ENCODE data around the gene DLG5. TPM values are rescaled to one million over a fixed set of nuclear protein-coding genes. Genes with fewer than 3 reads are reported as not detected.
"Not testable (repeated sequence)": the region's sequence is repeated elsewhere in the genome, so short reads cannot be mapped to it uniquely, and the experiment has no call there.

The DLG5 gene
- total RNA-seq, 1 donor from 2014 or later = 22.2 TPM

DNA sequence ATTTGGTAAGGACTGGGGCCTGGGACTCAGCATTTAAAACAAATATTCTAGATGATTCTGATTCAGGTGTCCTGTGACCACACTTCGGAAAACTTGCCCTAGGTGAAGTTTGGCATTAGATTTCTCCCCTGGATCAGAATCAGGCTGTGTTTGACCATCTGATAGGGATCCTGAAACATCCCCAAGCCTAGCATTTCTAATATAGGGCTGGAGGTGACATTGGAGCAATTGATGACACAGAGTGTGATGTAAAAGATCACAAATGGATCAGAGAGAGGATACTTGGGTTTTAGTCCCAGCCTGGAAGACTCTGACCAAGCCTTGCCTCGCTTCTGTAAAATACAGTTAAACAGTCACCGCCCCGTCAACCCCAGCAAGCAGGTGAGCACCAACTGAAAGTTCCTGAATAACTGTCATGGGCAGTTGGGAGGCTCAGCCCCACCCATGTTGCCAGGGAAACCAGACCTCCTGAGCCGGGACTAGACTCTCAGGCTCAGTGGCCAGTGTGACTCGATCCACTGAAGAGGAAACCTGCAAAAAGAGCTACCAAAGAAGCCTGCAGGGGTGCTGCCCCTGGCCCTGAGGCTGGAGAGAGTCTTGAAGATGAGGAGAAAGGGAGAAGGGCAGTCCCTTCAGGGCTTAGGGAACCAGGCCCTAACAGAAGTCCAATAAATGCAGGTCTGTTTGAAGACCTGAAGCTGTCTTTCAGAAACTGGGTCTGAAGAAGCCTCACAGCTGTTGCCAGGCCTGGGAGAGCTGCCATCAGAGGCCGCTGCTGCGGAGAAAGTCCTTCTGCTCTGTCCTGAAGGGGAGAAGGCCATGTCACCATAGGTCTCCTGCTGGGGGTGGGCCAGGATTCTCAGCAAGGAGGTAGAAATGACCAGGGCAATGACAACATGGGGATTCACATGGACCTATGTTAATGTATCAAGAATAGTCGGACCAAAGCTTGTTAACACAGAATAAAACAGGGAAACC, 162.8 kb downstream of the DLG5 start:
- no peaks in the 10 kb centered on the region for H3F3A ChIP-seq (ENCODE audit: low read depth)
- peak overlapping the region; percentile 76 for H3K27ac Mint-ChIP-seq
- H3K4me2 ChIP-seq = no peak overlapping the region
- H4K20me1 ChIP-seq (ENCODE audit: low read depth) = no peaks in the 10 kb centered on the region
- no peaks in the 10 kb centered on the region for H3K9me3 Mint-ChIP-seq
- no peaks in the 10 kb centered on the region for H3K36me3 ChIP-seq
- H3K4me1 Mint-ChIP-seq = peaks cover 8% of the 10 kb centered on the region
- TF ChIP-seq EZH2phosphoT487 (IDR thresholded peaks at IDR 0.05) (no peak), EZH2 (IDR thresholded peaks at IDR 0.05) (no peak), CTCF (IDR thresholded peaks at IDR 0.05) (no peak)
- DNase-seq (ENCODE audit: low spot score) = peak; percentile 22
- H2AFZ ChIP-seq (replicated peaks) = no peak overlapping the region
- no peaks in the 10 kb centered on the region for H3K36me3 Mint-ChIP-seq
- H3K9ac ChIP-seq = no peak overlapping the region
- no peaks in the 10 kb centered on the region for H3K9me3 ChIP-seq (ENCODE audit: low read depth)
- H3K27me3 Mint-ChIP-seq (ENCODE audit: insufficient read depth, low read depth) = no peaks in the 10 kb centered on the region
- H3K4me3 Mint-ChIP-seq = no peak overlapping the region
- H3K4me1 ChIP-seq = peaks cover 14% of the 10 kb centered on the region
- H3K4me3 ChIP-seq = no peak overlapping the region
- no peaks in the 10 kb centered on the region for H3K27me3 ChIP-seq
- no peak overlapping the region for H3K27ac ChIP-seq
- H3K79me2 ChIP-seq (ENCODE audit: low read depth) = no peaks in the 10 kb centered on the region

DNA sequence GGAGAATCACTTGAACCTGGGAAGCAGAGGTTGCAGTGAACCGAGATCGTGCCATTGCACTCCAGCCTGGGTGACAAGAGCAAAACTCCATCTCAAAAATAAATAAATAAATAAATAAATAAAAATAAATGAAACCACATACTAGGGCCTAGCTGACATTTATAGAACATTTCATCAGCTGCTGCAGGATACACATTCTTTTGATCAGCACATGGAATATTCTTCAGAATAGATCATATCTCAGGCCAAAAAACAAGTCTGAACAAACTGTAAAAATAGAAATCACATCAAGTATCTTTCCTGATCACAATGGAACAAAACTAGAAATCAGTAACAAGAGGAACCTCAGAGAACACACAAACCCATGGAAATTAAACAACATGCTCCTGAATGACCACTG, 168.1 kb downstream of the DLG5 start:
- H3K4me3 Mint-ChIP-seq; DNase-seq (ENCODE audit: low spot score); H3K9ac ChIP-seq; H3K9me3 Mint-ChIP-seq; H3K27ac ChIP-seq; H3K9me3 ChIP-seq (ENCODE audit: low read depth); H3K4me1 Mint-ChIP-seq; H3K79me2 ChIP-seq (ENCODE audit: low read depth); H3K27ac Mint-ChIP-seq; H3K36me3 ChIP-seq; H3K27me3 ChIP-seq; H2AFZ ChIP-seq (replicated peaks); H3K4me2 ChIP-seq; H3K36me3 Mint-ChIP-seq; H4K20me1 ChIP-seq (ENCODE audit: low read depth); H3K27me3 Mint-ChIP-seq (ENCODE audit: insufficient read depth, low read depth); H3K4me3 ChIP-seq: not testable (repeated sequence)
- Histone ChIP-seq H3K4me1 (peaks cover 11% of the 10 kb centered on the region), H3F3A (ENCODE audit: low read depth) (peaks cover 17% of the 10 kb centered on the region)

GRCh38 chr10:77756319-77757232, 170.0 kb downstream of the DLG5 start:
- Histone ChIP-seq H3K27ac (no peak overlapping the region), H3K36me3 (no peaks in the 10 kb centered on the region), H3K9ac (no peak overlapping the region), H2AFZ (replicated peaks) (no peak overlapping the region), H3K4me1 (peaks cover 11% of the 10 kb centered on the region), H4K20me1 (ENCODE audit: low read depth) (no peaks in the 10 kb centered on the region), H3K4me3 (no peak overlapping the region), H3K9me3 (ENCODE audit: low read depth) (no peaks in the 10 kb centered on the region), H3F3A (ENCODE audit: low read depth) (peaks cover 17% of the 10 kb centered on the region), H3K4me2 (peak overlapping the region; percentile 34), H3K27me3 (no peaks in the 10 kb centered on the region), H3K79me2 (ENCODE audit: low read depth) (no peaks in the 10 kb centered on the region)
- DNase-seq (ENCODE audit: low spot score) = peak; percentile 68
- Mint-ChIP-seq H3K4me1 (peaks cover 7% of the 10 kb centered on the region), H3K27me3 (ENCODE audit: insufficient read depth, low read depth) (no peaks in the 10 kb centered on the region), H3K27ac (no peak overlapping the region), H3K9me3 (peaks cover 2% of the 10 kb centered on the region), H3K4me3 (no peak overlapping the region), H3K36me3 (no peaks in the 10 kb centered on the region)
- peak; percentile 52 for TF ChIP-seq CTCF (IDR thresholded peaks at IDR 0.05)
- no peak for TF ChIP-seq EZH2phosphoT487 (IDR thresholded peaks at IDR 0.05)
